HCT116 (cell line): Measurements from ENCODE around the gene HS6ST3.

Experiments
- CTCF ChIP-seq, 3 experiments: fragments of 200-600 bp in 1 of 3; sonication (generic) in 1 of 3; IDR thresholded peaks in 2 of 3; conservative IDR thresholded peaks in 1 of 3; 2 replicates each; pipeline ENCODE4 v1.5.1; 2012 to 2017; ENCODE audit warnings: low read depth in 2 of 3, low read length in 2 of 3, antibody characterized with exemption in 1 of 3, borderline replicate concordance in 1 of 3, control low read depth in 1 of 3, mild to moderate bottlenecking in 1 of 3, mixed read lengths in 1 of 3, mixed run types in 1 of 3, moderate library complexity in 1 of 3; ENCODE audit not compliant: insufficient read depth in 1 of 3
- EZH2phosphoT487 ChIP-seq: fragments of 200-600 bp; IDR thresholded peaks from 2 replicates; pipeline ENCODE4 v1.6.1; 2018; ENCODE audit warnings: antibody characterized with exemption, borderline replicate concordance
- MAX ChIP-seq: IDR thresholded peaks from 2 replicates; pipeline ENCODE4 v1.6.1; 2012
- POLR2A ChIP-seq: IDR thresholded peaks from 2 replicates; pipeline ENCODE4 v1.7.0; 2011; ENCODE audit warnings: borderline replicate concordance; ENCODE audit not compliant: insufficient read depth, insufficient read length; ENCODE audit errors: extremely low read depth
- POLR2AphosphoS5 ChIP-seq: IDR thresholded peaks from 2 replicates; pipeline ENCODE4 v1.6.1; 2011; ENCODE audit warnings: mild to moderate bottlenecking, low read depth, low read length, moderate library complexity
- RAD21 ChIP-seq: IDR thresholded peaks from 2 replicates; pipeline ENCODE4 v1.6.1; 2012; ENCODE audit warnings: low read depth, mild to moderate bottlenecking
- REST ChIP-seq: IDR thresholded peaks from 2 replicates; pipeline ENCODE4 v1.6.1; 2012; ENCODE audit warnings: low read depth
- SIN3A ChIP-seq: IDR thresholded peaks from 2 replicates; pipeline ENCODE4 v1.6.1; 2012; ENCODE audit warnings: low read depth
- TCF7L2 ChIP-seq: IDR thresholded peaks from 2 replicates; pipeline ENCODE4 v1.7.0; 2011; ENCODE audit warnings: borderline replicate concordance, inconsistent platforms; ENCODE audit not compliant: insufficient read depth, insufficient read length; ENCODE audit errors: extremely low read depth
- ZFX ChIP-seq: fragments of 450-650 bp; IDR thresholded peaks from 2 replicates; pipeline ENCODE4 v1.6.1; 2017

- TF ChIP-seq MAX (no peak), CTCF (IDR thresholded peaks at IDR 0.05 in 2 of 3, conservative IDR thresholded peaks at IDR 0.05 in 1 of 3; ENCODE audit: borderline replicate concordance in 1 of 3, insufficient read depth in 1 of 3, low read depth in 2 of 3, low read length in 2 of 3) (no peak), REST (no peak), POLR2A (no peak), POLR2AphosphoS5 (no peak), RAD21 (no peak), ZFX (no peak), SIN3A (no peak), EZH2phosphoT487 (no peak), TCF7L2 (no peak)
Measured at GRCh38 chr13:96700657-96701056, 610.8 kb downstream of the HS6ST3 start.
